ENCODE results near the gene LYST.

Gene LYST

GRCh38 chr1:235875036-235875597 lies 8.4 kb upstream of the LYST start:
- Histone ChIP-seq H3K27ac (ENCODE audit: low read depth, low read length) (no peak overlapping the region), H3K36me3 (ENCODE audit: low read length) (no peaks in the 10 kb centered on the region), H3K79me2 (ENCODE audit: insufficient read depth, low read length) (no peaks in the 10 kb centered on the region), H3K9ac (ENCODE audit: low read length) (no peak overlapping the region), H2AFZ (ENCODE audit: low read depth, low read length, severe bottlenecking) (no peak overlapping the region), H3K4me3 (ENCODE audit: insufficient read depth, low read length, poor library complexity, severe bottlenecking) (no peak overlapping the region), H4K20me1 (ENCODE audit: low read depth, low read length) (no peaks in the 10 kb centered on the region), H3K4me2 (ENCODE audit: low read depth, low read length, poor library complexity, severe bottlenecking) (no peak overlapping the region), H3K27me3 (ENCODE audit: low read length) (no peaks in the 10 kb centered on the region), H3K9me2 (replicated peaks; ENCODE audit: insufficient read depth, low read length) (no peaks in the 10 kb centered on the region), H3F3A (ENCODE audit: insufficient read depth) (no peaks in the 10 kb centered on the region), H3K9me3 (ENCODE audit: insufficient read depth, low read length) (no peaks in the 10 kb centered on the region)
- no peak for TF ChIP-seq EZH2phosphoT487 (conservative IDR thresholded peaks at IDR 0.05; ENCODE audit: low read length)
- TF ChIP-seq CTCF (IDR thresholded peaks at IDR 0.05; ENCODE audit: insufficient read depth, low read length, poor library complexity, severe bottlenecking): no peak

GRCh38 chr1:235874261-235874660 lies 7.6 kb upstream of the LYST start:
- no peaks in the 10 kb centered on the region for H3K27me3 ChIP-seq (ENCODE audit: low read length)
- no peaks in the 10 kb centered on the region for H3F3A ChIP-seq (ENCODE audit: insufficient read depth)
- no peak for TF ChIP-seq CTCF (IDR thresholded peaks at IDR 0.05; ENCODE audit: insufficient read depth, low read length, poor library complexity, severe bottlenecking)
- no peak for TF ChIP-seq EZH2phosphoT487 (conservative IDR thresholded peaks at IDR 0.05; ENCODE audit: low read length)

GRCh38 chr1:235873571-235873970 lies 6.9 kb upstream of the LYST start:
- TF ChIP-seq CTCF (IDR thresholded peaks at IDR 0.05; ENCODE audit: insufficient read depth, low read length, poor library complexity, severe bottlenecking): no peak
- H3K27ac ChIP-seq (ENCODE audit: low read depth, low read length): no peak overlapping the region
- no peaks in the 10 kb centered on the region for H3K27me3 ChIP-seq (ENCODE audit: low read length)

More at GRCh38 chr1:235874261-235874660, 7.6 kb upstream of the LYST start:
- H2AFZ ChIP-seq (ENCODE audit: low read depth, low read length, severe bottlenecking): no peak overlapping the region
- no peak overlapping the region for H3K4me3 ChIP-seq (ENCODE audit: insufficient read depth, low read length, poor library complexity, severe bottlenecking)
- no peaks in the 10 kb centered on the region for H3K79me2 ChIP-seq (ENCODE audit: insufficient read depth, low read length)
- no peak overlapping the region for H3K4me2 ChIP-seq (ENCODE audit: low read depth, low read length, poor library complexity, severe bottlenecking)
- no peaks in the 10 kb centered on the region for H3K9me2 ChIP-seq (replicated peaks; ENCODE audit: insufficient read depth, low read length)
- H3K9me3 ChIP-seq (ENCODE audit: insufficient read depth, low read length): no peaks in the 10 kb centered on the region
- no peaks in the 10 kb centered on the region for H4K20me1 ChIP-seq (ENCODE audit: low read depth, low read length)
- H3K36me3 ChIP-seq (ENCODE audit: low read length): no peaks in the 10 kb centered on the region
- H3K27ac ChIP-seq (ENCODE audit: low read depth, low read length): no peak overlapping the region
- no peak overlapping the region for H3K9ac ChIP-seq (ENCODE audit: low read length)

More at GRCh38 chr1:235873571-235873970, 6.9 kb upstream of the LYST start:
- no peaks in the 10 kb centered on the region for H3K79me2 ChIP-seq (ENCODE audit: insufficient read depth, low read length)
- H3K4me3 ChIP-seq (ENCODE audit: insufficient read depth, low read length, poor library complexity, severe bottlenecking): no peak overlapping the region
- H3K9me2 ChIP-seq (replicated peaks; ENCODE audit: insufficient read depth, low read length): no peaks in the 10 kb centered on the region
- H3K9me3 ChIP-seq (ENCODE audit: insufficient read depth, low read length): no peaks in the 10 kb centered on the region
- no peak overlapping the region for H2AFZ ChIP-seq (ENCODE audit: low read depth, low read length, severe bottlenecking)
- no peaks in the 10 kb centered on the region for H4K20me1 ChIP-seq (ENCODE audit: low read depth, low read length)
- no peaks in the 10 kb centered on the region for H3K36me3 ChIP-seq (ENCODE audit: low read length)
- H3F3A ChIP-seq (ENCODE audit: insufficient read depth): peaks cover under 1% of the 10 kb centered on the region; the same call in 1 of the 2 replicates
- H3K4me2 ChIP-seq (ENCODE audit: low read depth, low read length, poor library complexity, severe bottlenecking): no peak overlapping the region
- no peak overlapping the region for H3K9ac ChIP-seq (ENCODE audit: low read length)
